ACHN (cell line): Measurements from ENCODE around the gene SLC22A16.
A peak's percentile ranks its signal among the peaks of the same experiment; 100 is the strongest.
"Not testable (repeated sequence)": the region's sequence is repeated elsewhere in the genome, so short reads cannot be mapped to it uniquely, and the experiment has no call there.

Experiments
- DNase-seq: peaks from one replicate; pipeline ENCODE4 v3.0.0-alpha.2; 2015
- in situ Hi-C: cut with HindIII; loops from 2 replicates; pipeline ENCODE4 v1.10.0; 2017; ENCODE audit warnings: low sequenced_read_pairs, low pct_ligation_motif_present, low pct_unique_long_range_greater_than_20kb

SLC22A16 gene, protein sequence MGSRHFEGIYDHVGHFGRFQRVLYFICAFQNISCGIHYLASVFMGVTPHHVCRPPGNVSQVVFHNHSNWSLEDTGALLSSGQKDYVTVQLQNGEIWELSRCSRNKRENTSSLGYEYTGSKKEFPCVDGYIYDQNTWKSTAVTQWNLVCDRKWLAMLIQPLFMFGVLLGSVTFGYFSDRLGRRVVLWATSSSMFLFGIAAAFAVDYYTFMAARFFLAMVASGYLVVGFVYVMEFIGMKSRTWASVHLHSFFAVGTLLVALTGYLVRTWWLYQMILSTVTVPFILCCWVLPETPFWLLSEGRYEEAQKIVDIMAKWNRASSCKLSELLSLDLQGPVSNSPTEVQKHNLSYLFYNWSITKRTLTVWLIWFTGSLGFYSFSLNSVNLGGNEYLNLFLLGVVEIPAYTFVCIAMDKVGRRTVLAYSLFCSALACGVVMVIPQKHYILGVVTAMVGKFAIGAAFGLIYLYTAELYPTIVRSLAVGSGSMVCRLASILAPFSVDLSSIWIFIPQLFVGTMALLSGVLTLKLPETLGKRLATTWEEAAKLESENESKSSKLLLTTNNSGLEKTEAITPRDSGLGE

GRCh38 chr6:110476046-110476849 lies at the start of gene SLC22A16:
TSS of gene SLC22A16 (minus strand) at chr6:110476613. CDS start at chr6:110476574, 39 bp downstream.
- in situ Hi-C loops = no loop called here
- DNase-seq = no peak

GRCh38 chr6:110525001-110525400 lies 48.6 kb upstream of the SLC22A16 start:
- in situ Hi-C loops = loop anchor here (25.0 kb wide), 1 partner anchor 462 kb away; the partner anchor contains the start of gene RPF2
- DNase-seq = no peak

DNA sequence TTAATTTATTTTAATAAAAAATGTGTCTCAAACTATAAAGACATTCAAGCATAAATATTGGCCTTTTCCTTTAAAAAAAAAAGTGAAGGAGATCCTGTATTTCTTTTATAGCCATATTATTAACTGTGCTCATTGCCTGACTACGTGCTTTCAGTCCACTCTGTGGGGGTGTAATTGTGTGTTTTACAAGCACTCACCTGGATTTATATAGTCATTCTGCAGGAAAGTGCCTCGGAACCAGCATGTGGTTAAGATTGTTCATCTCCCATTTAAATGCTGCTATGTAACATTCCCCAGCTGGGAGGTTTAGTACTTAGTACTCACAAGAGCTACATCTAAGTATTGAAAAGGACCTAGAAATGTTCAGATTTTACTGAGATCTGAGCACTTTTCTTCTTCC lies 47.9 kb upstream of the SLC22A16 start:
- in situ Hi-C loops = no loop called here
- no peak for DNase-seq

GRCh38 chr6:110523451-110524021 lies 47.1 kb upstream of the SLC22A16 start:
- DNase-seq = no peak
- in situ Hi-C loops = no loop called here

GRCh38 chr6:110522427-110522826 lies 46.0 kb upstream of the SLC22A16 start:
- DNase-seq = no peak
- in situ Hi-C loops = no loop called here

DNA sequence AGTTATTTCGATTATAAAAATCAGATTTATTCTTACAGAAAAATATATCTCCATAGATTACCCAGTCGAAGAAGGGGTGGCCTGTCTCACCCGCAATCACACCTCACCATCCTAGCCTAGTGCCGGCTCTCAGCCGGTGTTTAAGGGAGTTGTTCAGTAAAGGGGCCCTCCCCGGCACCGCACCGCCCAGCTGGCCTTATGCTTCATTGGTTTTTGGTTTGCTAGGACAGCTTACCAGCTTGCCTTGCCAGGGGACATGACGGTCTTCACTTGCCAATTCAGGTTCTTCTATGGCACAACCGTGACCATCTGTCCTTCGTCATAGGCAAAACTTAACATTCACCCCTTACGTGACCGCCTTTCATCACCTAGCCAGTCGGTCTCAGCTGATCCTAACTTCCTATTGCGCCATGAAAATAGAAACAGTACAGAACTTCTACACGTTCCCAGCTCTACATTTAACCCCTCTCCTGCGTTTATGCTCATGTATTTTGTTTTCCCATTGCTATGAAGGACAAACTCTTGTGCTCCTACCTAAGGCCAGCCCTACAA lies 44.7 kb upstream of the SLC22A16 start:
- DNase-seq = no peak
- in situ Hi-C loops = no loop called here

- DNase-seq = no peak
- in situ Hi-C loops = no loop called here
Observed at GRCh38 chr6:110520209-110520965, 44.0 kb upstream of the SLC22A16 start.

DNA sequence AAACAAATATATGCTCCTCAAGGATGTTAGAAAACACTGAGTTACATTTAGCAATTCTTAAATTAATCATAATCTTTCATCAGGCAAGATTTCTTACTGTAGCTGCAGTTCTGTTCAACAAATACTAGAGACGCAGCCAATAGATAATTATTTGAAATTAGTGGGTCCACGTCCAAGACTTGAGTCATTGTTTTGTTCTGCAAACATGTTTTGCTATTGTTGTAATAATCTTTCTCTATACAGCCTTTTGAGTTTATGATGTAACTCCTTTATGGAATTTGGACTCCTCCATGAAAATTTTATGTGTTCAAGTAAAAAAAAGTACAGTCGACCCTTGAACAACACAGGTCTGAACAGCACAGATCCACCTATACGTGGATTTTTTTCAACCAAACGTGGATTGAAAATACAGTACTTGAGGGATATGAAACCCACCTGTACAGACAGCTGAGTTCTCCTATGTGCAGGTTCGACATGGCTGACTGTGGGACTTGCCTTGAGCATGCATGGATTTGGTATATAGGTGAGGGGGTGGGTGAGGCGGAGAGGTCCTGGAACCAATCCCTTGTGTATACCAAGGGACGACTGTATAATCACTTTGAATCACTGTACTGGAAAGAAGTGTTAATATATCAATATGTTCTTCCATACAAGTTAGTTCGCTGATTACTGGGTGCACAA lies 41.3 kb upstream of the SLC22A16 start:
- no peak for DNase-seq
- in situ Hi-C loops = no loop called here

DNA sequence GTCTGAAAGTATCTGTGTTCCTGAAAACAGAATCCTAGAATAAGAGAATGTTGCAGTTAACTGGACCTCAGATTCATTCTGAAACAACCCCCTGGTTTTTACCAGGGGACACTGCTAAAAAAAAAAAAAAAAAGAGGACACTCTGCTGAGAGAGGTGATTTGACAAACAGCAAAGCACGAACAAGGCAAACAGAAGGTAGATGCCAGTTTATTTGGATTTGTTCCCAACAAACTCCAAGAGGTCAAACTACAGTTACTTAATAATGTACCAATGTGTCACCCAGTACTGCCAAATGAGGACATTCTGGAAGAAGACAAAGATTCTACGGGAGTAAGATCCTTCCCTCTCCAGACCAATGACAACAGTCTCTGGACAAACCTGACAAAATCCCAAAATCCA lies 40.6 kb upstream of the SLC22A16 start:
- in situ Hi-C loops = no loop called here
- no peak for DNase-seq

DNA sequence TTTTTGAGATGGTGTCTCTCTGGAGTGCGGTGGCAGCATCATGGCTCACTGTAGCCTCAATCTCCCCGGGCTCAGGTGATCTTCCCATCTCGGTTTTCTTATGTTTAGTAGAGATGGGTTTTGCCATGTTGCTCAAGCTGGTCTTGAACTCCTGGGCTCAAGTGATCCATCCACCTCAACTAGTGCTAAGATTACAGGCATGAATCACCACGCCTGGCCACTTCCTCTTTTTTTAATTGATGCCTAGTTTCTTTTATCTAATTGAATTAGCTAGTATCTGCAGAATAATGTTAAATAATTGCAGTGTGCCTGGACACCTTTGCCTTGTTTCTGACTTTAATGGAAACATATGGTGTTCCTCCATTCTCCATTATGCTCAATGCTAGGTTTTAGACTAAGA lies 38.4 kb upstream of the SLC22A16 start:
- in situ Hi-C loops = no loop called here
- DNase-seq = no peak

- no peak for DNase-seq
- in situ Hi-C loops = no loop called here
Observed at GRCh38 chr6:110512991-110513390, 36.6 kb upstream of the SLC22A16 start.

GRCh38 chr6:110512549-110512948 lies 36.1 kb upstream of the SLC22A16 start:
- DNase-seq, in situ Hi-C loops: not testable (repeated sequence)

- in situ Hi-C loops = no loop called here
- DNase-seq = no peak
Observed at GRCh38 chr6:110511401-110511800, 35.0 kb upstream of the SLC22A16 start.

DNA sequence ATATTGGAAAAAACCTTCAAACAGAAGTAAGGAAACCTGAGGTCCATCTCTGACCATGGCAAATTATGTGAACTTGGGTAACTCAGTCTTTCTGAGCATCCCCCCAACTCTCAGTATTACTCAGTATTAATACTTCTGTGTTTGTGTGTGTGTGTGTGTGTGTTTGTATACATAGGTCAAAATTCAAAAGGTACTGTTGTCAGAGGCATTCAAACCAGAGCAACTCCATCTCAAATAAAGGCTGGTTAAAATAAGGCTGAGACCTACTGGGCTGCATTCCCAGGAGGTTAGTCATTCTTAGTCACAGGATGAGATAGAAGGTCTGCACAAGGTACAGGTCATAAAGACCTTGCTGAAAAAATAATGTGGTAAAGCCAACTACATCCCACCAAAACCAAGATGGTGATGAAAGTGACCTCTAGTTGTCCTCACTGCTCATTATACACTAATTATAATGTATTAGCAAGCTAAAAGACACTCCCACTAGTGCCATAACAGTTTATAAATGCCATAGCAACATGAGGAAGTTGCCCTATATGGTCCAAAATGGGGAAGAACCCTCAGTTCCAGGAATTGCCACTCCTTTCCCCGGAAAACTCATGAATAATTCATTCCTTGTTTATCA lies 33.3 kb upstream of the SLC22A16 start:
- peak; percentile 65 for DNase-seq
- in situ Hi-C loops = no loop called here

- DNase-seq, in situ Hi-C loops: not testable (repeated sequence)
Observed at GRCh38 chr6:110504891-110505290, 28.5 kb upstream of the SLC22A16 start.

DNA sequence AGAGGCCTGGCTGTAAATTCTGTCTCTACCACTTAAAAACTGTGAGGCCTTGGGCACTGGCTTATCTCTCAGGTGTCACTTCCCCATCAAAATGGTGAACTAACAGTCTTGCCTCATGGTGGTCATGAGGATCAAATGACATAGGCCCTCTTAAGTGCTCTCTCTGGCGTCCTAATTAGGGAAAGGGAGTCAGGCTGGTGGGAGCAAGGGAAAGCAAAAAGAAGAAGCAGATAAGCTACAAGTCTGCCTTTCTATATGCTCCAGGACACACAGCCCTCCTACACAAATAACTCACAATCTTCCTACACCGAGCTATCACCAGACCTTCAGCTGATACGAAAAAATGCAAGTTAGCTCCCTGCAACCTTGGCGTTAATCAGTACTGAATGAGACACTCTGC lies 19.5 kb upstream of the SLC22A16 start:
- no peak for DNase-seq
- in situ Hi-C loops = no loop called here

- in situ Hi-C loops = no loop called here
- DNase-seq = no peak
Observed at GRCh38 chr6:110493253-110493800, 16.9 kb upstream of the SLC22A16 start.
